NCI-H1417 (cell line): Measurements from ENCODE around the gene ETFDH.
"Not testable (repeated sequence)": the region's sequence is repeated elsewhere in the genome, so short reads cannot be mapped to it uniquely, and the experiment has no call there.

Source experiments
- DNase-seq, 3 experiments: peaks; one replicate each; lab custom pipeline; 2025; lab: John Stamatoyannopoulos, UW

Gene ETFDH

GRCh38 chr4:158678767-158679166, 6.7 kb downstream of the ETFDH start:
- DNase-seq = no peak

DNA sequence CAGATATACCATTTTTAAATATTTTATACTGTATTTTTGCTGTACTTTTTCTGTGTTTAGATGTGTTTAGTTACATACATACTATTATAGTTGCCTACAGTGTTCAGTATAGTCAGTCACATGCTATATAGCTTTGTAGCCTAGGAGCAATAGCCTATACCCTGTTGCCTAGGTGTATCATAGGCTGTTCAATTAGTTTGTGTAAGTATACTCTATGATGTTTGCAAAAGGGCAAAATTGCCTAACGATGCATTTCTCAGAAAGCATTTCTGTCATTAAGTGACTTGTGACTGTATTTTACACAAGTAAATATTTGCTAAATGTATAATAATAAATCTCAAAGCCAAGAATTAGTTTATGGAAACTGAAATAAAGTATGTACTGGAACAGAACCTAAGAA, 9.5 kb downstream of the ETFDH start:
- peak in 1 of 3 experiments; percentile 56 for DNase-seq

- DNase-seq = peak in 2 of 3 experiments; percentile 8 to 56
Observed at GRCh38 chr4:158682066-158682465, 10.0 kb downstream of the ETFDH start.

GRCh38 chr4:158688813-158689212, 16.7 kb downstream of the ETFDH start:
- DNase-seq = no peak

GRCh38 chr4:158704274-158704673, 32.2 kb downstream of the ETFDH start:
- DNase-seq = peak in 1 of 3 experiments; percentile 11

GRCh38 chr4:158710814-158711213, 38.7 kb downstream of the ETFDH start:
- peak in 1 of 3 experiments; percentile 10 for DNase-seq

GRCh38 chr4:158712622-158713021, 40.5 kb downstream of the ETFDH start:
- DNase-seq = not testable (repeated sequence)

- no peak for DNase-seq
Observed at GRCh38 chr4:158714937-158715336, 42.8 kb downstream of the ETFDH start.

DNA sequence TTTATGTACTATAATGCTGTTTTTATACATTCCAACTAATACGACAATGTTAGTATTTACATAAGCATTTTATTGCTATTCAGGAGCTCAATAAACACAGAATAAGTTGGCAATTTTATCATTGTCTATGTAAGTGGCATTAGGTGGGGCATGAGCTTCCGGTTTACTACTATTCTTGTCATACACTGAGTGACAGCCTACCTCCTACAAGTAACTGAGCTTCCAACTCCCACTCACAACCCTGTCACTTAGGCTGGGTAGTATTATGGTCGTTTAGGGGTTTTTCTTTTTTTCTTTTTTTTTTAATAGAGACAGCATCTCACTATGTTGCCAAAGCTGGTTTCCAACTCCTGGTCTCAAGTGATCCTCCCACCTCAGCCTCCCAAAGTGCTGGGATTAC, 43.7 kb downstream of the ETFDH start:
- no peak for DNase-seq

DNA sequence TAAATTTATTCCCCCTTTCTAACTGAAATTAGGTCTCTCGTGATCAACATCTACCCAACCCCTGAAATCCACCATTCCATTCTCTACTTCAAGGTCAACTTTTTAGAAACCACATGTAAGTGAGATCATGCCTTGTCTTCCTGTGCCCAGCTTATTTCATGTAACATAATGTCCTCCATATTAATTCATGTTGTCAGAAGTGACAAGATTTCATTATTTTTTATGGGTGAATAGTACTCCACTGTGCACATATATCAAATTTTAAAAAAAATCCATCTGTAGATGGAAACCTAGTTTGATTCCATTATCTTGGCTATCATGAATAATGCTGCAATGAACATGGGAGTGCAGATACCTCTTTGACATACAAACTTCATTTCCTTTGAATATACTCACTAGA, 49.6 kb downstream of the ETFDH start:
- no peak for DNase-seq

GRCh38 chr4:158722291-158722916, 50.3 kb downstream of the ETFDH start:
- DNase-seq = peak in 2 of 3 experiments; percentile 51 to 77

DNA sequence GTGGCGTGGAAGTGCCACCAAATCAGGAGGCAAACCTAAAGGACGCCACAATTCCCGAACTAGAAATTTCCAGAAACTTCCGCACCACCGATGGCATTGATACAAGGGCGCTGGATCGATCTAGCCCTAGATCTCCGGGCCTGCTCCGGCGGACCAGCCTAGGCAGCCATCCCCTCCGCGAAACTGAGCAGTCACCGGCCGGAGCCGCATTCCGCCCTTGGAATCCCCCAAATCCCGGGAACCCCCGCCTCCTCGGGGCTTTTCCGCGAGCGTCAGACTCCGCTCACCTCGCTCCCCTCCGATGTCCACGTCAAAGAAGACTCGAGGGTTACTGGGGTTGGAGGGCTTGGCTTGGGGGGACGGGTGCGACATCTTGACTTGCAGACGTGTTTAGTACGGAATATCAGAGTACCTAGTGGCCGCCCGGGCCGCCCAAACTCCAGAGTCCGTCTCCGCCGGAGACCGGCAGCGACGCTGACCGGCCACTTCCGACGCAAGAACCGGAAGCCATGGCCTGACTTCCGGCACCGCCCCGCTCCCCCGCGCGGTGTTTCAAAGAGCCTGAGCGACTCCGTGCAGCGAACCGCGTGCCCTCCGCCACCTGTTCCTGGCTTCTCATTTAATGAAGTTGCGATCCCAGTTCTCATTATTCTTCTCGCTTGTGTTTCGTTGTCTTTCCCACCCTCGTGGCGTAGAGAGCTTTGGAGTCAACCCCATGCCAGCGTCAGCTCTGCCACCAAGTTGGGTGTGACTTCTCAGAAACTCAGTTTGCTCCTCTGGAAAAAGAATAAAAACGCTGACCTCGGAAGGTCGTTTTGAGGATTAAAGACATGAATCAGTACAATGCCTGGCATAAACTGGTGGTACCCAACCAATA, 51.1 kb downstream of the ETFDH start, which contains the start of gene PPID:
Gene PPID, minus strand, starts transcription at position 480 of the 877 bp plus-strand sequence. Its CDS starts 108 bp downstream, at position 372.
- peak; percentile 60 to 94 (median 86) for DNase-seq

- no peak for DNase-seq
Observed at GRCh38 chr4:158724637-158725036, 52.5 kb downstream of the ETFDH start.

- no peak for DNase-seq
Observed at GRCh38 chr4:158726633-158727032, 54.5 kb downstream of the ETFDH start.

GRCh38 chr4:158728236-158728635, 56.1 kb downstream of the ETFDH start:
- no peak for DNase-seq

GRCh38 chr4:158729716-158730559, 57.8 kb downstream of the ETFDH start:
- DNase-seq = peak; percentile 10 to 61 (median 11)

- DNase-seq = no peak
Observed at GRCh38 chr4:158738866-158739265, 66.8 kb downstream of the ETFDH start.

DNA sequence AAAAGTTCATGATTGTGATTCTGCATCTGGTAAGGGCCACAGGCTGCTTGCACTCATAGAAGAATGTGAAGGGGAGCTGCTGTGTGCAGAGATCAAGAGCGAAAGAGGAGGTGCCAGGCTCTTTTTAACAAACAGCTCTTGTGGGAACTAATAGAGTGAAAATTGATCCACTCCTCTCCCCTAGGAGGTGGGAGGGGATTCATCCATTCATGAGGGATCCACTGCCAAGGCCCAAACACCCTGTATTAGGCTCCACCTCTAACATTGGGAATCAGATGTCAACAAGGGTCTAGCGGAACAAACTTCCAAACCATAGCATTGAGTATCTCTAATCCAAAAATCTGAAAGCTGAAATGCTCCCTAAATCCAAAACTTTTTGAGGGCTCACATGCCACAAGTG, 67.5 kb downstream of the ETFDH start:
- no peak for DNase-seq

- no peak for DNase-seq
Observed at GRCh38 chr4:158741326-158742021, 69.4 kb downstream of the ETFDH start.

GRCh38 chr4:158746537-158746936, 74.4 kb downstream of the ETFDH start:
- DNase-seq = not testable (repeated sequence)

- no peak for DNase-seq
Observed at GRCh38 chr4:158750379-158750778, 78.3 kb downstream of the ETFDH start.
